ENCODE data around the gene IL1RAPL1. TPM values are rescaled to one million over a fixed set of nuclear protein-coding genes. Genes with fewer than 3 reads are reported as not detected.

IL1RAPL1 gene
- total and polyA plus RNA-seq, 9 of the 15 experiments (the other 6 are each of a cell fraction or from before 2014, with no cell fraction given): 0.04 to 0.07 (median 0.04) TPM; not detected in 6

DNA sequence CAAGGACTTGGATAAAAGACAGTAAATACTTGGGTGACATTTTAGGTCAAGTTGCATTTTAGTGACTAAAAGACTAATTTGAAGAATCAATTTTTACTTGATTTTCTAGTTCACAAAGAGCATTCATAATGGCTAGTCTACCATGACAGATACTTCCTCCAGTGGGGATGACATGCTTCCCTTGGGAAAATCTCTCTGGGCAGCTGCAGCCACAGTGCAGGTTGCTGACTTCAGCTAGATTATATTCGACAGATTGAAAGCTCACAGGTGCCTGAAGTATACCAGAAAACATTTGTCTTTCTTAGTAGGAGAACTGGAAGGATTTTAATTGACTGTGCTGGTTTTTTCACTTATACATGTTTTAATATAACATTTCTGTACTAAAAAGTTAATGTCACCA lies 1418.6 kb downstream of the IL1RAPL1 start:
- no peak overlapping the region for H2AFZ ChIP-seq (ENCODE audit: low read depth, low read length)
- no peaks in the 10 kb centered on the region for H3K9me3 ChIP-seq (replicated peaks; ENCODE audit: control insufficient read depth, insufficient read depth, low read depth, low read length)
- POLR2A ChIA-PET: no interaction called here
- WGBS (ENCODE audit: insufficient coverage, low coverage, missing lambda C conversion rate): 0% methylated on average over 1 of the region's 1 CpG
- H3K27me3 ChIP-seq (ENCODE audit: control insufficient read depth in 2 of 2, insufficient read depth in 2 of 2, low read length in 2 of 2): no peaks in the 10 kb centered on the region
- CTCF ChIA-PET (ENCODE audit: low intra/inter-chr PET ratio): no interaction called here
- no peak overlapping the region for H3K4me3 ChIP-seq
- H3K9ac ChIP-seq (ENCODE audit: insufficient read depth in 1 of 2, low read depth in 2 of 2, low read length in 2 of 2): no peak overlapping the region
- TF ChIP-seq TAF9B (IDR thresholded peaks at IDR 0.05; ENCODE audit: partially characterized antibody): no peak
- TF ChIP-seq KLF13 (tag; IDR thresholded peaks at IDR 0.05; ENCODE audit: borderline replicate concordance, low read depth): no peak
- TF ChIP-seq, protein P1, sequence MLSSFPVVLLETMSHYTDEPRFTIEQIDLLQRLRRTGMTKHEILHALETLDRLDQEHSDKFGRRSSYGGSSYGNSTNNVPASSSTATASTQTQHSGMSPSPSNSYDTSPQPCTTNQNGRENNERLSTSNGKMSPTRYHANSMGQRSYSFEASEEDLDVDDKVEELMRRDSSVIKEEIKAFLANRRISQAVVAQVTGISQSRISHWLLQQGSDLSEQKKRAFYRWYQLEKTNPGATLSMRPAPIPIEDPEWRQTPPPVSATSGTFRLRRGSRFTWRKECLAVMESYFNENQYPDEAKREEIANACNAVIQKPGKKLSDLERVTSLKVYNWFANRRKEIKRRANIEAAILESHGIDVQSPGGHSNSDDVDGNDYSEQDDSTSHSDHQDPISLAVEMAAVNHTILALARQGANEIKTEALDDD (IDR thresholded peaks at IDR 0.05): no peak
- TF ChIP-seq LEF1 (IDR thresholded peaks at IDR 0.05): no peak
- intact Hi-C loops (cut with micrococcal nuclease): no loop called here
- no peak overlapping the region for H3K27ac ChIP-seq (ENCODE audit: extremely low read depth, low read depth, low read length)
- no peaks in the 10 kb centered on the region for H3K79me2 ChIP-seq (ENCODE audit: control insufficient read depth, insufficient read depth, low read length)
- BruUV-seq (replicated peaks): no TSS peak
- DNase-seq (ENCODE audit: extremely low read depth in 1 of 4, low spot score in 3 of 4) (no peak), FAIRE-seq (no peak), ATAC-seq (no peak)
- in situ Hi-C loops (cut with MboI): no loop called here
- H3K9me1 ChIP-seq (ENCODE audit: control insufficient read depth, insufficient read depth, low read length): no peaks in the 10 kb centered on the region
- H3K4me1 ChIP-seq (replicated peaks in 1 of 2; ENCODE audit: control insufficient read depth in 2 of 2, insufficient read depth in 2 of 2, low read length in 2 of 2): no peaks in the 10 kb centered on the region
- H4K20me1 ChIP-seq (replicated peaks; ENCODE audit: control insufficient read depth, insufficient read depth, low read length): no peaks in the 10 kb centered on the region
- no peak overlapping the region for H3K4me2 ChIP-seq (ENCODE audit: insufficient read depth, low read length)
- no peaks in the 10 kb centered on the region for H3K36me3 ChIP-seq (ENCODE audit: control insufficient read depth, insufficient read depth, low read length)

Small RNA genes within 50 kb of the gene (microRNA-seq; reads per million reads assigned to microRNA genes)
- not detected for gene MIR4666B (ENCODE audit: borderline microRNAs expressed)

Small RNA genes within 50 kb of the gene (small RNA-seq; reads per million reads assigned to genes)
- gene MIR4666B (not detected), gene RF00284 (6.8 reads per million, percentile 94 among the genes with 10 or more reads in this experiment), gene RNA5SP500 (12.3 reads per million, percentile 96 among the genes with 10 or more reads in this experiment)

Data from K562 (cell line).